Urothelium cell line (cell line): ENCODE data around the gene ACVRL1.
A peak's percentile ranks its signal among the peaks of the same experiment; 100 is the strongest.

Experiments used
- DNase-seq: peaks from one replicate; pipeline ENCODE4 v3.0.0; 2011; ENCODE audit warnings: low spot score, mixed read lengths
- FAIRE-seq: peaks from 2 replicates; lab custom pipeline; 2011; peaks lifted over from hg19 to GRCh38; lab: Jason Lieb, UNC

The ACVRL1 gene

DNA sequence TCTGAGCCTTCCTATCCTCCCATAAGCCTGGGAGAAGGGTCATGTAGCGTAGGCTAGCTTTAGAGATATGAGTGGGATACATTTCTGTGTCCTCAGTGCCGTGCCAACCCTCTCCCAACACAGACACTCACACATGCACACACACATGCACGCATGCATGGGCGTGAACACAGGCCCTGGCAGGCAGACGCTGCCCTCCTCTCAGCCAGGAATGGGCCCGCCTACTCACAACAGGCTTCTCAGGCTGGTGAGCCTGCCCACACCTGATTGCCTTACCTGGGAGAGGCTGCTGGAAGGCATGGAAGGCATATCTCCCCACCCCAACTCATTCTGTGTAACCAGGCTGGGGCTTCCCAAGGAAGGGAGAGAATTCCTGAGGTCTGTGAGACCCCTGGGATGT, 31.4 kb downstream of the ACVRL1 start:
- no peak for FAIRE-seq
- no peak for DNase-seq

DNA sequence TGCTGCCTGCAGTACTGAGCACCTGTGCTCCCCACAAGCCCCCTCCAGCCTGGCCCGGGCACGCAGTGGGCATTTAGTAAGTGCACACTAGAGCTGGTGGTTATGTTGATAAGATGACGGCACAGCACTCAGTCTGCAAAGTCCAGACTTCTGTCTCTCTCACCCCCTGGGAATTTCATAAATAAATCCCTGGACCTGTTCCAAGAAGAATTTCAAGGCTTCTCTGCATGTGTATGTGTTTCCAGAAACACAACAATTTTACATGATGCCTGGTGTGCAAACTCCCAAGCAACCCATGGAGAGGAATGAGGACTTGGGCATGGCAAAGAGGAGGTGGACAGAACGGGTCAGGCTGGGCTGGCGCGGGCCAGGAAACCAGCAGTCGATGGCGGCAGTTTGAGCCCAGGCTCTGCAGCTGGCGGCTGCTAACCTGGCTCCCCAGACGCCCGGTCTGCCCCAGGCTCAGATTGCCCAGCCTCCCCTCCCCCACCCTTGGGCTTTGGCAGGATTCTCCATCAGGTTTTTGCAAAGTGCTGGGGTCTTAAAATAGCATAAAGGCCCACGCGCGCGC, 33.8 kb downstream of the ACVRL1 start:
- DNase-seq = no peak
- FAIRE-seq = no peak

GRCh38 chr12:51941604-51942003, 34.3 kb downstream of the ACVRL1 start:
- no peak for FAIRE-seq

DNA sequence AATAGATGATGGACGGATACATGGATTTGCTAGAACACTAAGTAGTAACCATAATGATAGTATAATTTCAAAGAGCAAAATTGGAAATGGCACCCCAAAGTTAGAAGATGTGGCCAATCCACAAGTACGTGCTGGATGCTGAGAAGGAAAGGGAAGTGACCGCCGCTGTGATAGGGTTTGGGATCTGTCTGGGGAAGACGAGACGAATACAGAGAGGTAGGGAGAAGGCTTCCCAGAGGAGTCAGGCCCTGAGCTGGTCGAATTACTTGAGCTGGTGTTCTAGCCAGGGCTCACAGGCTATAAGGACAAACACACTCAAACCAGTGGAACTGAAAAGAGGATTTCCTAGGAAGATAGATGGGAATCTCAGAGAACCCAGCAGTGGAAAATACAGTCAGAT, 34.8 kb downstream of the ACVRL1 start:
- FAIRE-seq (no peak), DNase-seq (no peak)

More at GRCh38 chr12:51941604-51942003, 34.3 kb downstream of the ACVRL1 start:
- DNase-seq = no peak

- DNase-seq = no peak
- no peak for FAIRE-seq
Observed at GRCh38 chr12:51942501-51943000, 35.2 kb downstream of the ACVRL1 start.

DNA sequence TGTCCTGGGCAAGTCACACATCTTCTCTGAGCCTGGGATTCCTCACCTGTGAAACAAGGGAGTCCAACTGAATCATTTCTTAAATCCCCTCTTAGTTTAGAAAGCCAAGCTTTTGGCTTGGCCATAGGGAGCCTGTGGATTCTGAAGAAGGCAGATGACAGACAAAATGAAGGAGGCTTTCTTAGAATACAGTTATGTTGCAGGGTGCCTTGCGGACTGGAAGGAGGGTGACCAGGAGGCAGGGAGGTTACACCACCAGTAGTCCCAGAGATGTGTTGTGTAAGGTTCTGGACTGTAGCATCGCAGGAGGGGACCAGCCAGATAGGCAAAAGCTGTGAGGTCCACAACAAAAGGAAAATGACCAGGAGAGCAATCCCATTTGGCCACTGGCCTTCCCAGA, 36.0 kb downstream of the ACVRL1 start:
- no peak for DNase-seq
- no peak for FAIRE-seq

GRCh38 chr12:51944608-51945233, 37.4 kb downstream of the ACVRL1 start:
- no peak for FAIRE-seq
- no peak for DNase-seq

- no peak for DNase-seq
- no peak for FAIRE-seq
Observed at GRCh38 chr12:51947246-51947996, 40.1 kb downstream of the ACVRL1 start.

DNA sequence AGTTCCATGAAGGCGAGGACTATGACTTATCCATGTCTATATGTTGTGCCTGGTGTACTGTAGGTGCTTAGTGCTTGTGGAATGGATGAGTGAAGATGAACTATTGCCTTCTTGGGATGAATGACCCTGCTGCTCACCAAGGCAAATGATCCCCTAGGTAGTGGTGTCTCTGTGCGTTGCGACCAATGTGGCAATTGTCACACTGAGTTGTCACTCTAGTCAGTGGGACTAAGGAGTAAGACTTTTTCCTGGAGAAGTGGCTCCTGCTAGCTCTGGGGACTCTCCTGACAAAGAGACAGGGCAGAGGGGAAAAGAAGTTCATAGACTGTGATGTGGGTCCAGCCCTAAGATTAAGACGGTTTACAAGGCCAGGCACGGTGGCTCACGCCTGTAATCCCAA, 40.8 kb downstream of the ACVRL1 start:
- DNase-seq (no peak), FAIRE-seq (no peak)

- DNase-seq (no peak), FAIRE-seq (no peak)
Observed at GRCh38 chr12:51949342-51950030, 42.2 kb downstream of the ACVRL1 start.

DNA sequence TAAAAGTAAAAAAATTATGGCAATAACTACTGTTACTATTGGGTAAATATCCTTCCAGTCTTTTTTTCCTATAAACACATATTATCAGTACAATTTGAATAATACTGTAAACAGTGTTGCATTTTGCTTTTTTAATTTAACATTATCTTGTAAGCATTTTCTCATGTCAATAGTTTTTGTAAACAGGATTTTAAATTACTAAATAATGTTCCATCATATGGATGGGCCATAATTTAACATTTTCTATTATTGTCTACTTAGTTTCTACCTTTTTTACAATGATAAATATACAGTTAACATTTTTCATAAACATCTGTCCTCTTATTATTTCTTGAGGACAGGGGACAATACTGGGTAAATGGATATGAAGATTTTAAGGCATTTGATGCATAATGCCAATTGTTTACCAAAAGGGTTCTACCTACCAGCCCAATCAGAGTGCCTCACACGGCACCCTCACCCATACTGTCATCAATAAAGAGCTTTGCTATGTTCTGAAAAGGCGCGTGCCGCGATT, 43.4 kb downstream of the ACVRL1 start:
- FAIRE-seq (no peak), DNase-seq (no peak)

GRCh38 chr12:51951199-51951842, 44.0 kb downstream of the ACVRL1 start, which contains the start of gene ACVR1B:
ACVR1B (plus strand) TSS chr12:51951699; CDS start chr12:51951744, 45 bp downstream.
- DNase-seq (peak; percentile 93), FAIRE-seq (no peak)

- peak; percentile 31 for DNase-seq
Observed at GRCh38 chr12:51951843-51952722, 44.8 kb downstream of the ACVRL1 start.

GRCh38 chr12:51953089-51953488, 45.8 kb downstream of the ACVRL1 start:
- FAIRE-seq (no peak), DNase-seq (no peak)

More at GRCh38 chr12:51951843-51952722, 44.8 kb downstream of the ACVRL1 start:
- FAIRE-seq = no peak

GRCh38 chr12:51953864-51954263, 46.6 kb downstream of the ACVRL1 start:
- FAIRE-seq (no peak), DNase-seq (no peak)

GRCh38 chr12:51954561-51955361, 47.5 kb downstream of the ACVRL1 start:
- no peak for FAIRE-seq
- DNase-seq = no peak

GRCh38 chr12:51955702-51956101, 48.4 kb downstream of the ACVRL1 start:
- FAIRE-seq (no peak), DNase-seq (no peak)

DNA sequence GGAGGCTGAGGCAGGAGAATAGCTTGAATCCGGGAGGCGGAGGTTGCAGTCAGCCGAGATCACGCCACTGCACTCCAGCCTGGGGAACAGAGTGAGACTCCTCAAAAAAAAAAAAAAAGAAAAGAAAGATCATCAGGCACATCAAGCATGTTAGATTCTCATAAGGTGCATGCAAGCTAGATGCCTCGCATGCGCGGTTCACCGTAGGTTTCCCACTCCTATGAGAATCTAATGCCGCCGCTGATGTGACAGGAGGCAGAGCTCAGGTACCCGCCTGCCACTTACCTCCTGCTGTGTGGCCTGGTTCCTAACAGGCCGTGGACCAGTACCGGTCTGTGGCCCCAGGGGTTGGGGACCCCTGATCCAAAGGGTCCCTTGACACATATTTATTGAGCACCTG, 51.2 kb downstream of the ACVRL1 start:
- DNase-seq (no peak), FAIRE-seq (no peak)

- DNase-seq (no peak), FAIRE-seq (no peak)
Observed at GRCh38 chr12:51959211-51959610, 51.9 kb downstream of the ACVRL1 start.
